Peyer's patch (tissue), 4 donors: ENCODE measurements around the gene RING1.

Source experiments
- POLR2A ChIP-seq, 2 donors: fragments of 450-650 bp; IDR thresholded peaks; one replicate each; pipeline ENCODE4 v1.5.1; 2017; ENCODE audit warnings: antibody characterized with exemption in 2 of 2, mild to moderate bottlenecking in 2 of 2, moderate library complexity in 2 of 2
- TF ChIP-seq, protein P1 (sequence below), 6 experiments: fragments of 450-650 bp in 4 of 6; fragments of 200-600 bp in 2 of 6; sonication (generic) in 1 of 6; IDR thresholded peaks; one replicate each; pipeline ENCODE4 v1.5.1; 2017 to 2019; ENCODE audit warnings: antibody characterized with exemption in 6 of 6, mild to moderate bottlenecking in 3 of 6, moderate library complexity in 1 of 6

DNA sequence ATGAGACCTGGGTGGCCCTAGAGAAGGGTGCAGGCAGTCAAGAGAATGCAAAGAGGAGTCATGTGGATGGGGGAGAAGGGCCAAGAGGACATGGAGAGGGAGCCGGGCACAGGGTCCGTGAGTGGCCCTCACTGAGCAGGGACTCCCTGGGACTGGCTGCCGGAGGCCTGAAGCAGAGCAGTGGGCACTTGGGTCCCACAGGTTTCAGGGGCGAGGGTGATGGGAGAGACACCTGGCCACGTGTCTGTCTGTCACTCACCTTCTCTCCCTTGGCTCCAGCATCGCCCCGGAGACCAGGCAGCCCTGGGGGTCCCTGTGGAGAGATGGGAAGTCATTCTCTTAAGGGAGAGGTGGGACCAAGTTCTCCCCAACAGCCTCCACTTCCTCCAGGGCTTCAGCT lies 41.5 kb upstream of the RING1 start:
- TF ChIP-seq, protein P1, sequence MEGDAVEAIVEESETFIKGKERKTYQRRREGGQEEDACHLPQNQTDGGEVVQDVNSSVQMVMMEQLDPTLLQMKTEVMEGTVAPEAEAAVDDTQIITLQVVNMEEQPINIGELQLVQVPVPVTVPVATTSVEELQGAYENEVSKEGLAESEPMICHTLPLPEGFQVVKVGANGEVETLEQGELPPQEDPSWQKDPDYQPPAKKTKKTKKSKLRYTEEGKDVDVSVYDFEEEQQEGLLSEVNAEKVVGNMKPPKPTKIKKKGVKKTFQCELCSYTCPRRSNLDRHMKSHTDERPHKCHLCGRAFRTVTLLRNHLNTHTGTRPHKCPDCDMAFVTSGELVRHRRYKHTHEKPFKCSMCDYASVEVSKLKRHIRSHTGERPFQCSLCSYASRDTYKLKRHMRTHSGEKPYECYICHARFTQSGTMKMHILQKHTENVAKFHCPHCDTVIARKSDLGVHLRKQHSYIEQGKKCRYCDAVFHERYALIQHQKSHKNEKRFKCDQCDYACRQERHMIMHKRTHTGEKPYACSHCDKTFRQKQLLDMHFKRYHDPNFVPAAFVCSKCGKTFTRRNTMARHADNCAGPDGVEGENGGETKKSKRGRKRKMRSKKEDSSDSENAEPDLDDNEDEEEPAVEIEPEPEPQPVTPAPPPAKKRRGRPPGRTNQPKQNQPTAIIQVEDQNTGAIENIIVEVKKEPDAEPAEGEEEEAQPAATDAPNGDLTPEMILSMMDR (IDR thresholded peaks at IDR 0.05): no peak
- no peak for TF ChIP-seq POLR2A (IDR thresholded peaks at IDR 0.05)
